Measurements from ENCODE around the gene IQCH. TPM values are rescaled to one million over a fixed set of nuclear protein-coding genes. Genes with fewer than 3 reads are reported as not detected.
A peak's percentile ranks its signal among the peaks of the same experiment; 100 is the strongest.

IQCH gene
- polyA plus RNA-seq, 2 of the 4 experiments (the other 2 are of a cell fraction), result 1.5 to 3.8 TPM

DNA sequence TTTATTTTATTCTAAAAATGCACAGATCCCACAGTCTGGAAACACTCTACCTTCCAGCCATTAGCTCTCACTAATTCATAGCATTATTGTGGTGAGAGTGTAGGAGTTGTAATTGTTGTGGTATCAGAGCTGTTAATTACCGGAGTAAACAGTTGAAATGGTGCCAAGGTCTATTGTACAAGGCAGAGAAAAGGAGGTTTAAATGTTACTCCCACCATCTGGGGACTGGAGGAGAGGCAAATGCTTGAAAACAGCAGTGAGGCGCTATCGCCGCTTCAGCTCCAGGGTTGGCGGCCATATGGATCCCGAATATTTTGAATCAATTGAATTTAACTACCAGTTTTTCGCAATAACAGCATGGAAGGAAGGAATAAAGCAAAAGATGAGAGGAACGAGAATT, 153.2 kb downstream of the IQCH start:
- ChIA-PET POLR2A (no interaction called here), CTCF (interaction anchor here (0.7 to 1.6 kb wide), 3 partner anchors 12 to 49 kb away, joined by 3 to 5 read pairs (median 3); no protein-coding TSS in a partner anchor)
- H3K9me3 ChIP-seq, result no peaks in the 10 kb centered on the region
- H3K4me2 ChIP-seq, result no peak overlapping the region
- no peak overlapping the region for H3K4me3 ChIP-seq
- peaks cover 18% of the 10 kb centered on the region for H3K4me1 ChIP-seq
- H3K27ac ChIP-seq, result no peak overlapping the region
- DNase-seq (ENCODE audit: low read depth in 1 of 2, low spot score in 1 of 2) (no peak), FAIRE-seq (peak; percentile 32), ATAC-seq (no peak)
- TF ChIP-seq EHF (CRISPR knock-in tag; IDR thresholded peaks at IDR 0.05) (no peak), ZSCAN20 (CRISPR knock-in tag; IDR thresholded peaks at IDR 0.05) (no peak), MAZ (IDR thresholded peaks at IDR 0.05; ENCODE audit: borderline replicate concordance, low read depth, low read length) (no peak), HOXA7 (CRISPR knock-in tag; IDR thresholded peaks at IDR 0.05) (no peak), CHD4 (IDR thresholded peaks at IDR 0.05; ENCODE audit: borderline replicate concordance) (no peak), PBX3 (IDR thresholded peaks at IDR 0.05) (no peak), TP53 (CRISPR knock-in tag; IDR thresholded peaks at IDR 0.05) (no peak), ZFP36 (IDR thresholded peaks at IDR 0.05; ENCODE audit: borderline replicate concordance, partially characterized antibody) (no peak), POLR2A (IDR thresholded peaks at IDR 0.05; ENCODE audit: low read length) (no peak)
- TF ChIP-seq, protein P1, sequence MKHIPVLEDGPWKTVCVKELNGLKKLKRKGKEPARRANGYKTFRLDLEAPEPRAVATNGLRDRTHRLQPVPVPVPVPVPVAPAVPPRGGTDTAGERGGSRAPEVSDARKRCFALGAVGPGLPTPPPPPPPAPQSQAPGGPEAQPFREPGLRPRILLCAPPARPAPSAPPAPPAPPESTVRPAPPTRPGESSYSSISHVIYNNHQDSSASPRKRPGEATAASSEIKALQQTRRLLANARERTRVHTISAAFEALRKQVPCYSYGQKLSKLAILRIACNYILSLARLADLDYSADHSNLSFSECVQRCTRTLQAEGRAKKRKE (CRISPR knock-in tag; IDR thresholded peaks at IDR 0.05; ENCODE audit: low read depth), result no peak
- TF ChIP-seq, protein P2, sequence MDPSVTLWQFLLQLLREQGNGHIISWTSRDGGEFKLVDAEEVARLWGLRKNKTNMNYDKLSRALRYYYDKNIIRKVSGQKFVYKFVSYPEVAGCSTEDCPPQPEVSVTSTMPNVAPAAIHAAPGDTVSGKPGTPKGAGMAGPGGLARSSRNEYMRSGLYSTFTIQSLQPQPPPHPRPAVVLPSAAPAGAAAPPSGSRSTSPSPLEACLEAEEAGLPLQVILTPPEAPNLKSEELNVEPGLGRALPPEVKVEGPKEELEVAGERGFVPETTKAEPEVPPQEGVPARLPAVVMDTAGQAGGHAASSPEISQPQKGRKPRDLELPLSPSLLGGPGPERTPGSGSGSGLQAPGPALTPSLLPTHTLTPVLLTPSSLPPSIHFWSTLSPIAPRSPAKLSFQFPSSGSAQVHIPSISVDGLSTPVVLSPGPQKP (IDR thresholded peaks at IDR 0.05; ENCODE audit: low read depth, low read length), result no peak
- TF ChIP-seq, protein P3, sequence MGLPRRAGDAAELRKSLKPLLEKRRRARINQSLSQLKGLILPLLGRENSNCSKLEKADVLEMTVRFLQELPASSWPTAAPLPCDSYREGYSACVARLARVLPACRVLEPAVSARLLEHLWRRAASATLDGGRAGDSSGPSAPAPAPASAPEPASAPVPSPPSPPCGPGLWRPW (IDR thresholded peaks at IDR 0.05), result no peak
- WGBS (ENCODE audit: missing lambda C conversion rate), result 88% methylated on average over 8 of the region's 8 CpGs

DNA sequence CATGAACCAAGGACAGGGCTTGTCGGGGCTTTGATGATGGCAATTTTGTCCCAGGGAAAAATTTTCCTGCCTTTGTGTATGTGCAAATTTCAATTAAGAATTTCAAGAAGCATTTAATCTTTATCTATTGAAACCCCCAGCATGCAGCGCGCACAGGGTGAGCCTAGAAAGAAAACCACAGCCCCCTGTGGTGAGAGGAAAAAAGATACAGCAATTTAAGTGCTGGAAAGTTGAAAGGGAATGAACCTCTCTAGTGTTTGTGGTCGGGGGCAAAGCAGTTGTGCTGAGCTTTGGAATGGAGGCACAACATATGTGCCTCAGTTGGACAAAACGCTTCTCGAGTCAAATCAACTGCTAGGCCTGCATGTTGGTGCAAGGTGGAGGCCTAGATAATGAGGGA, 154.6 kb downstream of the IQCH start:
- DNase-seq (ENCODE audit: low read depth in 1 of 2, low spot score in 1 of 2) (no peak), FAIRE-seq (no peak), ATAC-seq (no peak)
- no peak for TF ChIP-seq RNF2 (IDR thresholded peaks at IDR 0.05; ENCODE audit: borderline replicate concordance, low read depth)
- no peak for TF ChIP-seq HDAC2 (IDR thresholded peaks at IDR 0.05)
- no peak for TF ChIP-seq NPAS2 (CRISPR knock-in tag; IDR thresholded peaks at IDR 0.05; ENCODE audit: borderline replicate concordance)
- TF ChIP-seq BCL3 (IDR thresholded peaks at IDR 0.05), result no peak
- no peak for TF ChIP-seq HMGXB4 (CRISPR knock-in tag; IDR thresholded peaks at IDR 0.05; ENCODE audit: borderline replicate concordance)
- TF ChIP-seq ZFP36 (IDR thresholded peaks at IDR 0.05; ENCODE audit: borderline replicate concordance, partially characterized antibody), result no peak
- no peak for TF ChIP-seq RAD21 (conservative IDR thresholded peaks at IDR 0.05 in 1 of 2, IDR thresholded peaks at IDR 0.05 in 1 of 2)
- no peak for TF ChIP-seq MAZ (IDR thresholded peaks at IDR 0.05; ENCODE audit: borderline replicate concordance, low read depth, low read length)
- no peak for TF ChIP-seq POLR2AphosphoS2 (conservative IDR thresholded peaks at IDR 0.05; ENCODE audit: low read length)
- TF ChIP-seq, protein P1 (CRISPR knock-in tag; IDR thresholded peaks at IDR 0.05; ENCODE audit: low read depth), result no peak
- no peak for TF ChIP-seq FOXS1 (CRISPR knock-in tag; IDR thresholded peaks at IDR 0.05)
- no peak for TF ChIP-seq CEBPB (IDR thresholded peaks at IDR 0.05)
- no peak for TF ChIP-seq MAX (IDR thresholded peaks at IDR 0.05)
- TF ChIP-seq HOXA7 (CRISPR knock-in tag; IDR thresholded peaks at IDR 0.05), result no peak
- TF ChIP-seq SREBF2 (IDR thresholded peaks at IDR 0.05), result no peak
- TF ChIP-seq, protein P4, sequence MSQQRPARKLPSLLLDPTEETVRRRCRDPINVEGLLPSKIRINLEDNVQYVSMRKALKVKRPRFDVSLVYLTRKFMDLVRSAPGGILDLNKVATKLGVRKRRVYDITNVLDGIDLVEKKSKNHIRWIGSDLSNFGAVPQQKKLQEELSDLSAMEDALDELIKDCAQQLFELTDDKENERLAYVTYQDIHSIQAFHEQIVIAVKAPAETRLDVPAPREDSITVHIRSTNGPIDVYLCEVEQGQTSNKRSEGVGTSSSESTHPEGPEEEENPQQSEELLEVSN (IDR thresholded peaks at IDR 0.05; ENCODE audit: borderline replicate concordance, low read depth), result no peak
- TF ChIP-seq CHD4 (IDR thresholded peaks at IDR 0.05; ENCODE audit: borderline replicate concordance), result no peak
- no peak for TF ChIP-seq MYC (IDR thresholded peaks at IDR 0.05; ENCODE audit: borderline replicate concordance, low read length)
- H3K4me3 ChIP-seq, result no peak overlapping the region
- H3K27ac ChIP-seq, result no peak overlapping the region
- WGBS (ENCODE audit: missing lambda C conversion rate), result 86% methylated on average over 6 of the region's 6 CpGs
- CTCF ChIA-PET, result interaction anchor here (1.3 kb wide), 1 partner anchor 48 kb away, joined by 3 read pairs; no protein-coding TSS in a partner anchor
- no peaks in the 10 kb centered on the region for H3K9me3 ChIP-seq
- POLR2A ChIA-PET, result no interaction called here
- no peak overlapping the region for H3K4me2 ChIP-seq
- peaks cover 32% of the 10 kb centered on the region for H3K4me1 ChIP-seq

All from A549 (cell line).